GM23338 (cell line): ENCODE results near the gene RBM19. TPM values are rescaled to one million over a fixed set of nuclear protein-coding genes. Genes with fewer than 3 reads are reported as not detected.
A peak's percentile ranks its signal among the peaks of the same experiment; 100 is the strongest.

ENCODE experiments used
- ATAC-seq: fragments of 200-7000 bp; cut with Tn5 transposase; 3 replicates; pipeline ENCODE4 v1.9.1; 2020
- DNase-seq: peaks from one replicate; pipeline ENCODE4 v3.0.0-alpha.2; 2015; ENCODE audit warnings: low spot score
- H2AFZ ChIP-seq: fragments of 200-600 bp; sonication (generic); 2 replicates; pipeline ENCODE4 v1.8.0; 2016; ENCODE audit warnings: antibody characterized with exemption, mild to moderate bottlenecking, moderate library complexity
- H3F3A ChIP-seq: fragments of 200-600 bp; sonication (generic); replicated peaks from 2 replicates; pipeline ENCODE4 v1.8.0; 2017; ENCODE audit warnings: antibody characterized with exemption, mixed run types, low read depth
- H3K27ac ChIP-seq: fragments of 200-600 bp; sonication (generic); 2 replicates; pipeline ENCODE4 v1.6.1; 2016; ENCODE audit warnings: low read depth
- H3K27me3 ChIP-seq: fragments of 200-600 bp; sonication (generic); 2 replicates; pipeline ENCODE4 v1.8.0; 2016; ENCODE audit warnings: mild to moderate bottlenecking, mixed run types, moderate library complexity; ENCODE audit not compliant: insufficient read depth
- H3K36me3 ChIP-seq: fragments of 200-600 bp; sonication (generic); 2 replicates; pipeline ENCODE4 v1.8.0; 2016; ENCODE audit warnings: mild to moderate bottlenecking; ENCODE audit not compliant: insufficient read depth
- H3K4me1 ChIP-seq: fragments of 200-600 bp; sonication (generic); 2 replicates; pipeline ENCODE4 v1.8.0; 2016; ENCODE audit warnings: mild to moderate bottlenecking, moderate library complexity; ENCODE audit not compliant: insufficient read depth
- H3K4me2 ChIP-seq: fragments of 200-600 bp; sonication (generic); 2 replicates; pipeline ENCODE4 v1.7.1; 2017; ENCODE audit warnings: mixed run types
- H3K4me3 ChIP-seq: fragments of 200-600 bp; sonication (generic); 2 replicates; pipeline ENCODE4 v1.6.1; 2016; ENCODE audit warnings: mixed run types
- H3K79me2 ChIP-seq: fragments of 200-600 bp; sonication (generic); replicated peaks from 2 replicates; pipeline ENCODE4 v1.8.0; 2017; ENCODE audit warnings: mild to moderate bottlenecking; ENCODE audit not compliant: insufficient read depth
- H3K9me2 ChIP-seq: fragments of 200-600 bp; sonication (generic); 2 replicates; pipeline ENCODE4 v1.8.0; 2017; ENCODE audit not compliant: insufficient read depth
- H4K20me1 ChIP-seq: fragments of 200-600 bp; sonication (generic); replicated peaks from 2 replicates; pipeline ENCODE4 v1.8.0; 2017; ENCODE audit warnings: mild to moderate bottlenecking; ENCODE audit not compliant: insufficient read depth
- H3K27ac Mint-ChIP-seq: 2 replicates; pipeline ENCODE4 v1.8.0; 2020; ENCODE audit warnings: inconsistent platforms, mild to moderate bottlenecking, moderate library complexity, mixed read lengths
- H3K27me3 Mint-ChIP-seq: 3 replicates; pipeline ENCODE4 v1.8.0; 2022; ENCODE audit warnings: low read depth, mild to moderate bottlenecking, moderate library complexity, mixed read lengths, inconsistent platforms; ENCODE audit not compliant: insufficient read depth, poor library complexity
- H3K36me3 Mint-ChIP-seq: 3 replicates; pipeline ENCODE4 v1.8.0; 2021; ENCODE audit warnings: low read depth, mild to moderate bottlenecking, inconsistent platforms, moderate library complexity, mixed read lengths
- H3K4me1 Mint-ChIP-seq: 3 replicates; pipeline ENCODE4 v1.8.0; 2020; ENCODE audit warnings: mild to moderate bottlenecking, inconsistent platforms, mixed read lengths
- H3K4me3 Mint-ChIP-seq: 3 replicates; pipeline ENCODE4 v1.8.0; 2021; ENCODE audit warnings: moderate library complexity, mild to moderate bottlenecking, inconsistent platforms, mixed read lengths
- H3K9me3 Mint-ChIP-seq: 3 replicates; pipeline ENCODE4 v1.8.0; 2020; ENCODE audit warnings: moderate library complexity, mild to moderate bottlenecking, inconsistent platforms, mixed read lengths
- CREB1 ChIP-seq: fragments of 250-450 bp; sonication (Bioruptor Pico); IDR thresholded peaks from 2 replicates; pipeline ENCODE4 v1.5.0; 2020; ENCODE audit warnings: low read depth, mild to moderate bottlenecking, moderate library complexity
- CTCF ChIP-seq, 2 experiments: fragments of 200-600 bp in 1 of 2; sonication (generic) in 1 of 2; conservative IDR thresholded peaks; 2 replicates each; pipeline versions ENCODE4 v1.5.1 to v1.6.1; 2016 to 2017; ENCODE audit warnings: antibody characterized with exemption in 2 of 2, low read depth in 2 of 2, mild to moderate bottlenecking in 2 of 2, moderate library complexity in 1 of 2
- ETS1 ChIP-seq: IDR thresholded peaks from 2 replicates; pipeline ENCODE4 v1.6.1; 2016; ENCODE audit warnings: antibody characterized with exemption
- EZH2 ChIP-seq: fragments of 200-600 bp; sonication (generic); IDR thresholded peaks from one replicate; pipeline ENCODE4 v1.8.0; 2017; ENCODE audit warnings: antibody characterized with exemption, mild to moderate bottlenecking, low read depth; ENCODE audit not compliant: unreplicated experiment
- EZH2phosphoT487 ChIP-seq: fragments of 200-600 bp; sonication (generic); IDR thresholded peaks from one replicate; pipeline ENCODE4 v1.8.1; 2018; ENCODE audit warnings: antibody characterized with exemption; ENCODE audit not compliant: unreplicated experiment
- JUNB ChIP-seq: IDR thresholded peaks from one replicate; pipeline ENCODE4 v1.6.1; 2016; ENCODE audit warnings: antibody characterized with exemption; ENCODE audit not compliant: unreplicated experiment
- NANOG ChIP-seq: IDR thresholded peaks from 2 replicates; pipeline ENCODE4 v1.6.1; 2016; ENCODE audit warnings: antibody characterized with exemption, borderline replicate concordance
- POLR2AphosphoS5 ChIP-seq: IDR thresholded peaks from 2 replicates; pipeline ENCODE4 v1.6.1; 2016; ENCODE audit warnings: antibody characterized with exemption, low read depth
- REST ChIP-seq: IDR thresholded peaks from one replicate; pipeline ENCODE4 v1.6.1; 2018; ENCODE audit warnings: antibody characterized with exemption; ENCODE audit not compliant: unreplicated experiment
- STAT1 ChIP-seq: IDR thresholded peaks from one replicate; pipeline ENCODE4 v1.6.1; 2016; ENCODE audit warnings: antibody characterized with exemption; ENCODE audit not compliant: unreplicated experiment
- ZNF114 ChIP-seq: fragments of 250-450 bp; sonication (Bioruptor Pico); IDR thresholded peaks from 2 replicates; pipeline ENCODE4 v1.5.0; 2020; ENCODE audit warnings: mild to moderate bottlenecking, moderate library complexity
- ZNF331 ChIP-seq: fragments of 250-450 bp; sonication (Bioruptor Pico); IDR thresholded peaks from 2 replicates; pipeline ENCODE4 v1.5.0; 2020; ENCODE audit warnings: low read depth, mild to moderate bottlenecking, moderate library complexity
- ZNF462 ChIP-seq: fragments of 250-450 bp; sonication (Bioruptor Pico); IDR thresholded peaks from 2 replicates; pipeline ENCODE4 v1.5.0; 2020; ENCODE audit warnings: mild to moderate bottlenecking, moderate library complexity
- polyA plus RNA-seq: library from polyadenylated mRNA; unstranded; fragments of >200 nt; fragmentation: Nextera tagmentation; extraction: Ambion mirVana; gene quantifications from 2 replicates; pipeline ENCODE4 v1.2.1, GENCODE V29; 2016
- total RNA-seq: library from RNA; depleted of rRNA; stranded (reverse); fragments of >200 nt; shearing (Covaris generic); gene quantifications from 2 replicates; pipeline ENCODE4 v1.2.3, GENCODE V29; 2014

Gene RBM19
- total and polyA plus RNA-seq, 2 experiments from 2014 or later, result 43.4 to 56.7 TPM

GRCh38 chr12:113802966-113803758 lies 163.0 kb downstream of the RBM19 start:
- Histone ChIP-seq H3K4me3 (no peak overlapping the region), H2AFZ (no peak overlapping the region), H3K36me3 (no peaks in the 10 kb centered on the region), H3F3A (no peaks in the 10 kb centered on the region), H3K27ac (no peak overlapping the region), H3K27me3 (no peaks in the 10 kb centered on the region), H3K79me2 (no peaks in the 10 kb centered on the region), H3K4me1 (no peaks in the 10 kb centered on the region), H4K20me1 (no peaks in the 10 kb centered on the region), H3K4me2 (no peak overlapping the region), H3K9me2 (no peaks in the 10 kb centered on the region)
- Mint-ChIP-seq H3K27ac (no peak overlapping the region), H3K4me1 (peaks cover 15% of the 10 kb centered on the region; the same call in 2 of the 3 replicates), H3K9me3 (no peaks in the 10 kb centered on the region; the same call in 2 of the 3 replicates), H3K4me3 (no peak overlapping the region), H3K36me3 (peaks cover 5% of the 10 kb centered on the region; the same call in 1 of the 3 replicates), H3K27me3 (peaks cover 14% of the 10 kb centered on the region)
- TF ChIP-seq ZNF462 (no peak), NANOG (no peak), EZH2phosphoT487 (no peak), POLR2AphosphoS5 (no peak), ETS1 (no peak), REST (no peak), EZH2 (no peak), CREB1 (CRISPR knock-in tag) (no peak), CTCF (conservative IDR thresholded peaks at IDR 0.05; ENCODE audit: low read depth in 2 of 2) (no peak), STAT1 (no peak), ZNF331 (CRISPR knock-in tag) (no peak), JUNB (no peak), ZNF114 (no peak)
- DNase-seq (no peak), ATAC-seq (peak; percentile 19; the same call in 2 of the 3 replicates)
